GM18951 (cell line): ENCODE data around the gene SLC22A12.

Experiments used
- POLR2A ChIP-seq: IDR thresholded peaks from 4 replicates; pipeline ENCODE4 v1.6.1; 2011; ENCODE audit warnings: mild to moderate bottlenecking; ENCODE audit not compliant: insufficient read length, insufficient read depth; ENCODE audit errors: extremely low read depth
- in situ Hi-C: fragments of 300-500 bp; cut with MboI; formaldehyde crosslinking; loops from one replicate; pipeline ENCODE4 v1.12.0; 2022; ENCODE audit warnings: low sequenced_read_pairs, mixed read lengths, inconsistent platforms; ENCODE audit not compliant: unreplicated experiment

The SLC22A12 gene

DNA sequence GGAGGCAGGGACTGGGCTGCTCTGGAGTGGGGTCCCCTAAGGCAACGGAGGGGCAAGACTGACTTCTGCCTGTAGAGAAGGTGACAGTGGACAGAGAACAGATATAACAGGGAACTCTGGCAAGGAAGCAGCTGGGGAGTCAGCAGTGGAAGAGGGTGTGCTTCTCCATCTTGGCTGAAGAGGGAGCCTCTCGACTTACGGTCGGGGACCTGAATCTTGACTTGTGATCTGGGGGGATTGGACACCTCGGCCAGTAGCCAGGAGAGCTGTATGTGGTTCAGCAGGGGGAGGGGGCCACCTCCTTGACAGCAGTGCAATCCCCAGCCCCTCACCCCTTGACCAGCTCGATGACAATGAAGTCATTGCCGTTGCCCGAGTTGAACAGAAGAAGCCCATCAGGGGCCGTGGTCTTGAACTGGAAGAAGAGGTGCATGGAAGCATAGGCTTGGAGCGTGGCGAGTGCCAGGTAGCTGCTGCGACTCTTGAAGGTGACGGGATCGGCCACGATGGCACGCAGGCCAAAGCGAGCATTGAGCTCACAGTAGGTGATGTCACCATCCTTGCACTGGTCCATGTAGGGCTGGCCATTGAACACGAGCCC is 60.0 kb downstream of the SLC22A12 start:
- in situ Hi-C loops, result no loop called here
- no peak for TF ChIP-seq POLR2A
